ENCODE data around the gene FOXO3. TPM values are rescaled to one million over a fixed set of nuclear protein-coding genes. Genes with fewer than 3 reads are reported as not detected.

Gene FOXO3
- total and polyA plus RNA-seq, 2 of the 13 experiments (the other 11 are each of a cell fraction or from before 2014, with no cell fraction given), result 16.0 to 22.5 TPM

DNA sequence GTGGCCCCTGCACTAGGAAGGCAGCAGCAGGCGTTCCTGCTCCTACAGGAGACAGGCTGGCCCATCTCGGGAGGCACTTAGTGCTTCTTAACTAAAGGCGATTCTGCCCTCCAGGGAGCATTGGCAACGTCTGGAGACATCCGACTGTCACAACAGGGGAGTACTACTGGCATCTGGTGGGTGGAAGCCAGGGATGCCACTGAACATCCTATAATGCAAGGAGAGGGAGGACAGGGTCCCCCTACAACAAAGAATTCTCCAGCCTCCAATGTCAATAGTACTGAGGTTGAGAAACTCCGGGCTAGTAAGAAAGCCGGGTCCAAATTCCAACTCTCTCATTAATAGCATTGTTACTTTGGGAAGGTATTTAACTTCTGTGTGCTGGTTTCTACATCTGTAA is 168.1 kb downstream of the FOXO3 start (continued):
- TF ChIP-seq, protein P1, sequence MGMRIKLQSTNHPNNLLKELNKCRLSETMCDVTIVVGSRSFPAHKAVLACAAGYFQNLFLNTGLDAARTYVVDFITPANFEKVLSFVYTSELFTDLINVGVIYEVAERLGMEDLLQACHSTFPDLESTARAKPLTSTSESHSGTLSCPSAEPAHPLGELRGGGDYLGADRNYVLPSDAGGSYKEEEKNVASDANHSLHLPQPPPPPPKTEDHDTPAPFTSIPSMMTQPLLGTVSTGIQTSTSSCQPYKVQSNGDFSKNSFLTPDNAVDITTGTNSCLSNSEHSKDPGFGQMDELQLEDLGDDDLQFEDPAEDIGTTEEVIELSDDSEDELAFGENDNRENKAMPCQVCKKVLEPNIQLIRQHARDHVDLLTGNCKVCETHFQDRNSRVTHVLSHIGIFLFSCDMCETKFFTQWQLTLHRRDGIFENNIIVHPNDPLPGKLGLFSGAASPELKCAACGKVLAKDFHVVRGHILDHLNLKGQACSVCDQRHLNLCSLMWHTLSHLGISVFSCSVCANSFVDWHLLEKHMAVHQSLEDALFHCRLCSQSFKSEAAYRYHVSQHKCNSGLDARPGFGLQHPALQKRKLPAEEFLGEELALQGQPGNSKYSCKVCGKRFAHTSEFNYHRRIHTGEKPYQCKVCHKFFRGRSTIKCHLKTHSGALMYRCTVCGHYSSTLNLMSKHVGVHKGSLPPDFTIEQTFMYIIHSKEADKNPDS (CRISPR knock-in tag; IDR thresholded peaks at IDR 0.05), result peak; percentile 97
- TF ChIP-seq KDM1A (CRISPR knock-in tag; IDR thresholded peaks at IDR 0.05), result 0 out of 2 replicates have a peak, but pooled peaks have one; percentile 48
- no peak for TF ChIP-seq ESRRA (CRISPR knock-in tag; IDR thresholded peaks at IDR 0.05; ENCODE audit: low read depth)
- no peak for TF ChIP-seq ATF1 (CRISPR knock-in tag; IDR thresholded peaks at IDR 0.05)
- no peak for TF ChIP-seq CC2D1A (CRISPR knock-in tag; IDR thresholded peaks at IDR 0.05)
- no peak for TF ChIP-seq ZNF431 (CRISPR knock-in tag; IDR thresholded peaks at IDR 0.05; ENCODE audit: borderline replicate concordance, low read depth)
- no peak for TF ChIP-seq ZNF720 (CRISPR knock-in tag; IDR thresholded peaks at IDR 0.05)
- TF ChIP-seq CBX2 (IDR thresholded peaks at IDR 0.05; ENCODE audit: low read depth, low read length), result no peak
- TF ChIP-seq CBX2 (CRISPR knock-in tag; IDR thresholded peaks at IDR 0.05; ENCODE audit: low read depth), result no peak
- TF ChIP-seq, protein P2, sequence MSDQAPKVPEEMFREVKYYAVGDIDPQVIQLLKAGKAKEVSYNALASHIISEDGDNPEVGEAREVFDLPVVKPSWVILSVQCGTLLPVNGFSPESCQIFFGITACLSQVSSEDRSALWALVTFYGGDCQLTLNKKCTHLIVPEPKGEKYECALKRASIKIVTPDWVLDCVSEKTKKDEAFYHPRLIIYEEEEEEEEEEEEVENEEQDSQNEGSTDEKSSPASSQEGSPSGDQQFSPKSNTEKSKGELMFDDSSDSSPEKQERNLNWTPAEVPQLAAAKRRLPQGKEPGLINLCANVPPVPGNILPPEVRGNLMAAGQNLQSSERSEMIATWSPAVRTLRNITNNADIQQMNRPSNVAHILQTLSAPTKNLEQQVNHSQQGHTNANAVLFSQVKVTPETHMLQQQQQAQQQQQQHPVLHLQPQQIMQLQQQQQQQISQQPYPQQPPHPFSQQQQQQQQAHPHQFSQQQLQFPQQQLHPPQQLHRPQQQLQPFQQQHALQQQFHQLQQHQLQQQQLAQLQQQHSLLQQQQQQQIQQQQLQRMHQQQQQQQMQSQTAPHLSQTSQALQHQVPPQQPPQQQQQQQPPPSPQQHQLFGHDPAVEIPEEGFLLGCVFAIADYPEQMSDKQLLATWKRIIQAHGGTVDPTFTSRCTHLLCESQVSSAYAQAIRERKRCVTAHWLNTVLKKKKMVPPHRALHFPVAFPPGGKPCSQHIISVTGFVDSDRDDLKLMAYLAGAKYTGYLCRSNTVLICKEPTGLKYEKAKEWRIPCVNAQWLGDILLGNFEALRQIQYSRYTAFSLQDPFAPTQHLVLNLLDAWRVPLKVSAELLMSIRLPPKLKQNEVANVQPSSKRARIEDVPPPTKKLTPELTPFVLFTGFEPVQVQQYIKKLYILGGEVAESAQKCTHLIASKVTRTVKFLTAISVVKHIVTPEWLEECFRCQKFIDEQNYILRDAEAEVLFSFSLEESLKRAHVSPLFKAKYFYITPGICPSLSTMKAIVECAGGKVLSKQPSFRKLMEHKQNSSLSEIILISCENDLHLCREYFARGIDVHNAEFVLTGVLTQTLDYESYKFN (CRISPR knock-in tag; conservative IDR thresholded peaks at IDR 0.05), result peak; percentile 76
- no peak for TF ChIP-seq ZIK1 (CRISPR knock-in tag; IDR thresholded peaks at IDR 0.05; ENCODE audit: borderline replicate concordance, low read depth)
- TF ChIP-seq ZFP82 (CRISPR knock-in tag; IDR thresholded peaks at IDR 0.05; ENCODE audit: borderline replicate concordance), result no peak
- no peak for TF ChIP-seq ZNF331 (CRISPR knock-in tag; IDR thresholded peaks at IDR 0.05)
- TF ChIP-seq FOXC1 (CRISPR knock-in tag; IDR thresholded peaks at IDR 0.05; ENCODE audit: borderline replicate concordance), result no peak
- TF ChIP-seq XRCC5 (optimal IDR thresholded peaks at IDR 0.05; ENCODE audit: low read length), result no peak
- TF ChIP-seq, protein P3, sequence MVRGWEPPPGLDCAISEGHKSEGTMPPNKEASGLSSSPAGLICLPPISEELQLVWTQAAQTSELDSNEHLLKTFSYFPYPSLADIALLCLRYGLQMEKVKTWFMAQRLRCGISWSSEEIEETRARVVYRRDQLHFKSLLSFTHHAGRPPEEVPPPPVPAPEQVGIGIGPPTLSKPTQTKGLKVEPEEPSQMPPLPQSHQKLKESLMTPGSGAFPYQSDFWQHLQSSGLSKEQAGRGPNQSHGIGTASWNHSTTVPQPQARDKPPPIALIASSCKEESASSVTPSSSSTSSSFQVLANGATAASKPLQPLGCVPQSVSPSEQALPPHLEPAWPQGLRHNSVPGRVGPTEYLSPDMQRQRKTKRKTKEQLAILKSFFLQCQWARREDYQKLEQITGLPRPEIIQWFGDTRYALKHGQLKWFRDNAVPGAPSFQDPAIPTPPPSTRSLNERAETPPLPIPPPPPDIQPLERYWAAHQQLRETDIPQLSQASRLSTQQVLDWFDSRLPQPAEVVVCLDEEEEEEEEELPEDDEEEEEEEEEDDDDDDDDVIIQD (CRISPR knock-in tag; IDR thresholded peaks at IDR 0.05; ENCODE audit: low read depth), result peak; percentile 40; the same call in 1 of the 2 replicates
- TF ChIP-seq ATF7 (IDR thresholded peaks at IDR 0.05), result no peak
- no peak for TF ChIP-seq ATF7 (CRISPR knock-in tag; IDR thresholded peaks at IDR 0.05)
- TF ChIP-seq, protein P4, sequence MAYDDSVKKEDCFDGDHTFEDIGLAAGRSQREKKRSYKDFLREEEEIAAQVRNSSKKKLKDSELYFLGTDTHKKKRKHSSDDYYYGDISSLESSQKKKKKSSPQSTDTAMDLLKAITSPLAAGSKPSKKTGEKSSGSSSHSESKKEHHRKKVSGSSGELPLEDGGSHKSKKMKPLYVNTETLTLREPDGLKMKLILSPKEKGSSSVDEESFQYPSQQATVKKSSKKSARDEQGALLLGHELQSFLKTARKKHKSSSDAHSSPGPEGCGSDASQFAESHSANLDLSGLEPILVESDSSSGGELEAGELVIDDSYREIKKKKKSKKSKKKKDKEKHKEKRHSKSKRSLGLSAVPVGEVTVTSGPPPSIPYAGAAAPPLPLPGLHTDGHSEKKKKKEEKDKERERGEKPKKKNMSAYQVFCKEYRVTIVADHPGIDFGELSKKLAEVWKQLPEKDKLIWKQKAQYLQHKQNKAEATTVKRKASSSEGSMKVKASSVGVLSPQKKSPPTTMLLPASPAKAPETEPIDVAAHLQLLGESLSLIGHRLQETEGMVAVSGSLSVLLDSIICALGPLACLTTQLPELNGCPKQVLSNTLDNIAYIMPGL (CRISPR knock-in tag; IDR thresholded peaks at IDR 0.05; ENCODE audit: borderline replicate concordance in 1 of 2, low read depth in 1 of 2), result no peak
- no peak for TF ChIP-seq NFYB (CRISPR knock-in tag; IDR thresholded peaks at IDR 0.05)
- TF ChIP-seq ZNF567 (CRISPR knock-in tag; IDR thresholded peaks at IDR 0.05; ENCODE audit: borderline replicate concordance), result no peak
- no peak for TF ChIP-seq TP53 (CRISPR knock-in tag; conservative IDR thresholded peaks at IDR 0.05)
- TF ChIP-seq ERF (CRISPR knock-in tag; IDR thresholded peaks at IDR 0.05), result no peak
- no peak; the same call in 1 of the 2 replicates for TF ChIP-seq MIXL1 (CRISPR knock-in tag; IDR thresholded peaks at IDR 0.05)
- TF ChIP-seq GATAD2A (CRISPR knock-in tag; IDR thresholded peaks at IDR 0.05), result peak; percentile 90
